ENCODE data around the gene HDGFL1.

Gene HDGFL1

DNA sequence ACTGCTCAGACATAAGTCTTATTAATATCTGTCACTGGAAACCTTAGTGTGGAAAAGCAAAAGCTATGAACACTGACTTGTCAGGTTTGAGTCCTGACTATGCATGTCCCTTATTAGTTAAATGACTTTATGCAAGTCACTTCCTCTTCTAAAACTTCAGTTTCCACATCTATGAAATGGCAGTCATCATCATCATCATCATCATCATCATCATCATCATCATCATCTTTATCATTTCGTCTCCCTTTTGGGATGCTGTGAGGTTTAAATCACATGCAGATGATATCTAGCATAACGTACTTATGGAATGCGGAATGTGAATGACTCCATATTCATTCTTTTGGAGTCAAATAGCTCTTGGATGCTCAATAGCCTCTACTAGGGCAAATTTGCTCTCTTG lies 24.5 kb downstream of the HDGFL1 start:
- DNase-seq: no peak

GRCh38 chr6:22596011-22596410 lies 26.6 kb downstream of the HDGFL1 start:
- DNase-seq: no peak

- no peak for DNase-seq
These were observed 29.0 kb downstream of the HDGFL1 start for GRCh38 chr6:22598339-22598738.

- DNase-seq: no peak
These were observed 30.7 kb downstream of the HDGFL1 start for GRCh38 chr6:22600059-22600458.

GRCh38 chr6:22601984-22602383 lies 32.6 kb downstream of the HDGFL1 start:
- no peak for DNase-seq

GRCh38 chr6:22605736-22606135 lies 36.4 kb downstream of the HDGFL1 start:
- DNase-seq: no peak

DNA sequence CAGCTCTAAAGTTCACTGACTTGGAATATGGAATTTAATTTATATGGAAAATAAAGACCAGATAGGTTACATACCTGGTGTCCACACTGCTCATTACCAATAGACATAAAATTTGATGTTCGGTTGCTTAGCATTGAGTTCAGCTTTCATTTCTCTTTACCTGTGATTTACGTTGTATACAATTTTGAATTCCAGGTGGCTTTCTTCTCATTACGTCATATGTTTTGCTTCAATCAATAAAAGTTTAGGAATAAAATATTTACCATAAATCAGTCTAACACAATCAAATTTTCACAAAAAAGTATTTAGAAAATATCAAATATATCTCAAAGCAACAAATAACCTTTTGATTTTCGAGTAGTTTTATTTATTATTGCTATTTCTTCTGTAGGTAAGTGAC lies 40.8 kb downstream of the HDGFL1 start:
- DNase-seq: no peak

DNA sequence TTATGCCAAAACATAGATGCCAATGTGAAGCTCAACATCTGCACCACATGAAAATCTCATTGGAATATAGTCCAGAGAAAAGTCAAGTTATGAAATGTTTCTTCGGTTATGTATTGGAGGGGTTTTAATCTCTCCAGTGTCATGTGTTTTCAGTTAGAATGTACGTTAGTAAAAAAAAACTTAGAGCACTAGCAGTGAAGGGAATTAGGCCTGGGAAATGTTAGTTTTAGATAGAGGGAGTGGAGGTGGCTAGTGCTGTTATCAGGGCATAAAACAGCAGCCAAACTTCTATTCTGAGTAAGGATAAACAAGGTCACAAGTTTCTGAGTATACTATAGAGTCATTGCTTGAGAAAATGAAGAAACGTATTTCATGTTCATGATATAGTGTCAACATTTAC lies 42.9 kb downstream of the HDGFL1 start:
- DNase-seq: no peak

DNA sequence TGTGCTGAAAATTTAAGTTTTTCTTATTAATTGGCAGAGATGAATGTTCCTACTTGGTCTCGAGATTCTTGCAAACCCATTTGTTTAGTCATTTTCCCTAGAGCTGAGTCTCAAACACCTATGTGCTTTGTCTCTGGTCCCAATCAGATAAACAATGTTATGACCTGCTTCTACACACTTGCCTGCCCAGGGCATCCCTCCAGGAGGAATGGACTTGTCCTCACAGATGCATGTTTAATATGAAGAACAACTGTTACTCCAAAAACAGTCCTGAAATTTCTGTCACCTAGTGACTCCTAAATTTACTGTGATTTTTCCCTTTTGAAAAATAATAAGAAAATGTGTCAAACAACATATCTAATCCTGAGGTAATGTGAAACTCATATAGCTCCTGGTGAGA lies 43.7 kb downstream of the HDGFL1 start:
- DNase-seq: no peak

- peak; percentile 52 for DNase-seq
These were observed 44.3 kb downstream of the HDGFL1 start for GRCh38 chr6:22613695-22614094.

- no peak for DNase-seq
These were observed 45.2 kb downstream of the HDGFL1 start for GRCh38 chr6:22614547-22614946.

DNA sequence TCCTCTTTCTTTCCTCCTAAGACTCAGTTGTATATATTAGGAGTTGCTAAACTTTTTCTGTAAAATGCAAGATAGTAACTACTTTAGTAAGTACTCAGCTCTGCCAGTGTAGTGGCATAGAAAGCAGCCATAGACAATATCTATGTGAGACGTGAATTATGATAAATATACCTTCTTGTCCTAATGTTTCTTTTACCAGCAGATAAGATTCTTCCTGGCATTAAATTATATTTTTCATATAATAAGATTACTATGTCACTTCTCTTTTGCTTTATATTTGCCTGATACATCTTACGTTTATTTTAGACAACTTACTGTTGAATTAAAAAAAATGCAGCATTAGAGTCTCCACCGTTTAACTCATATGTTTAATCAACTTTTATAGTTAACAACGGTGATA lies 51.7 kb downstream of the HDGFL1 start:
- no peak for DNase-seq

Measured in left hindlimb (tissue), 1 donor.